GM12872 (cell line): ENCODE results near the gene ERG.

Experiments
- CTCF ChIP-seq: IDR thresholded peaks from 3 replicates; pipeline ENCODE4 v1.5.1; 2011; ENCODE audit warnings: low read depth, mild to moderate bottlenecking, low read length, moderate library complexity; ENCODE audit not compliant: insufficient read depth

Gene ERG

GRCh38 chr21:38507374-38507942, 9.2 kb upstream of the ERG start:
- no peak for TF ChIP-seq CTCF

- TF ChIP-seq CTCF: no peak
Observed at GRCh38 chr21:38506661-38507281, 8.5 kb upstream of the ERG start.

- TF ChIP-seq CTCF: peak; percentile 55
Observed at GRCh38 chr21:38505654-38506523, 7.6 kb upstream of the ERG start.

GRCh38 chr21:38504066-38504465, 5.8 kb upstream of the ERG start:
- TF ChIP-seq CTCF: no peak

GRCh38 chr21:38503583-38503982, 5.3 kb upstream of the ERG start:
- no peak for TF ChIP-seq CTCF

- no peak for TF ChIP-seq CTCF
Observed at GRCh38 chr21:38500073-38500472, 1.8 kb upstream of the ERG start.

GRCh38 chr21:38499296-38499695, 1.0 kb upstream of the ERG start:
- no peak for TF ChIP-seq CTCF
